Measurements from ENCODE around the gene RPF1.
"Not testable (repeated sequence)": the region's sequence is repeated elsewhere in the genome, so short reads cannot be mapped to it uniquely, and the experiment has no call there.

Gene RPF1

DNA sequence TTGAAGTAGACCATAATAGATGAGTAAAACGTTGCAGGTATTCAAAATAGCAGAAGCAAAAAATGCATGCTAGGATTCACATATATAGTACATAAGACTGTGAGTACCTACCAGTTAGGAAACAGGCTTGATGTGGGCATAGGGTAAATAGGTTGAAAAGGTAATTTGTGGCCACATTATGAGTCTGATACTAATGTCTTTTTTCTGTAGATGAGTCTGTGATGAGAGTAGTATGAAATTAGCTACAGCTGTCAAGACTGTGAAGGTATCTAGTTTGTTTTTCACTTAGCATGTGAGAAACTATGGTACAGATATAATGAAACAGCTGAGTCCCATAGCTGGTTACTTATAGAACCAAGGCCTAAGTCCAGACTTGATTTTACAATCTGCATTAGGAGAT, 14.7 kb downstream of the RPF1 start:
- no peak for DNase-seq

DNA sequence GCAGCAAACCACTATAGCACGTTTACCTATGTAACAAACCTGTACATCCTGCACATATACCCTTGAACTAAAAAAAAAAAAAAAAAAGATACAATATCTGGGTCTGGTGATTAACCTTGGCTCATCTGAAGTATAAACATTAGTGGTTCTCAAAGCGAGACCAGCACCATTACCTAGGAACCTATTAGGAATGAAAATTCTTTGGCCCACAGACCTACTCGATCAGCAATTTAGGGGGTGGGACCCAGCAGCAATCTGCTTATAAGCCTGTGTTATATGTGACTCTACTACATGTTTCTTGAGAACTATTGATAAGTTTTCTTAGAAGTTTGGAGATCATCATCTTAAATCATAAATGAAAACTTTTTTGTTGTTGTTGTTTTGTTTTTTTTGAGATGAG, 17.4 kb downstream of the RPF1 start:
- DNase-seq: no peak

DNA sequence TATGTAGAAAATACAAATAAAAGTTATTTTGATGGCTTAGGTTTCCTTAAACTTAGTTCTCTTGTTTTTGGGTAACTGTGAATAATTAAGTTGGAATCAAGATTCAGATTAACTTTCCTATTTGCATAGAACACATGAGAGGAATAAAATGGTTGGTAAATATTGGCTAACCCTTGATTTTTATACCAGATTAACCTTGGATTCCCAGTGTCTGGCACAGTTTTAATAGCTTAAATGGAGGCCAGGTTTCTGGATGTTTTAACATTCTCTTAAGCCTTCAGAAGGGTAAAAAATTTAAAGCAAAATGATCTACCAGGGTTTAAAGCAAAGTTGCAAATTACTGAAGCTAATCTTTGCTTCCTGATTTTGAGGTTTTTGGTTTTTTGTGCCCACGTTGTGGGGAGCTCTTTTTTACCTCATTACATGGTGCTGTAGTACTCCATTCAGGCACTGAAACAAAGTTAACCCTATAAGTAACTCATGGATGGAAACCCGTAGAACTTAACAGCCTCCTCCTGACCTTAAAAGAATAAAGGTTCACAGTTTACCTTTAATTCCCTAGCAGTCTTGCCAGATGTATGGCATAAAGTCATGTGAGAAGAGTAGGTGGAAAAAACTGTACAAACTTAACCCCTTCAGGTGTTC, 18.7 kb downstream of the RPF1 start:
- no peak for DNase-seq

DNA sequence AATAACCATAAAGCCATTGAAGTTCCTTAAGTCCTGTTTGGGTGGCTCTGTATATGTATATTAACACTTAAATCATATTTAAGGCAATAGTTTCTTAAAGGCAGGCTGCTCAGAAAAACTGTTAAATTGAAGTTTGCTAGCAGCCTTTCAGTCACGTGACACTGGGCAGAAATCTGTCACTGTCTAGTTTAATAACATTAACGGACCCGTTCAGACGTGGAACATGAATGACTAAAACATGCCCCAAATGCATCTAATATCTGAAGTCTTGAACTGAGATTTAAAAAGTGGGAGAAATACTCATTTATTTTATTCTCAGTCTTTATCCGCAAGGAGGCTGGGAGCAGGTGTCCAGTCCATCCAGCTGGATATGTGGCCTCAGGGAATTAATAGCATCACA, 23.9 kb downstream of the RPF1 start:
- DNase-seq: no peak

DNA sequence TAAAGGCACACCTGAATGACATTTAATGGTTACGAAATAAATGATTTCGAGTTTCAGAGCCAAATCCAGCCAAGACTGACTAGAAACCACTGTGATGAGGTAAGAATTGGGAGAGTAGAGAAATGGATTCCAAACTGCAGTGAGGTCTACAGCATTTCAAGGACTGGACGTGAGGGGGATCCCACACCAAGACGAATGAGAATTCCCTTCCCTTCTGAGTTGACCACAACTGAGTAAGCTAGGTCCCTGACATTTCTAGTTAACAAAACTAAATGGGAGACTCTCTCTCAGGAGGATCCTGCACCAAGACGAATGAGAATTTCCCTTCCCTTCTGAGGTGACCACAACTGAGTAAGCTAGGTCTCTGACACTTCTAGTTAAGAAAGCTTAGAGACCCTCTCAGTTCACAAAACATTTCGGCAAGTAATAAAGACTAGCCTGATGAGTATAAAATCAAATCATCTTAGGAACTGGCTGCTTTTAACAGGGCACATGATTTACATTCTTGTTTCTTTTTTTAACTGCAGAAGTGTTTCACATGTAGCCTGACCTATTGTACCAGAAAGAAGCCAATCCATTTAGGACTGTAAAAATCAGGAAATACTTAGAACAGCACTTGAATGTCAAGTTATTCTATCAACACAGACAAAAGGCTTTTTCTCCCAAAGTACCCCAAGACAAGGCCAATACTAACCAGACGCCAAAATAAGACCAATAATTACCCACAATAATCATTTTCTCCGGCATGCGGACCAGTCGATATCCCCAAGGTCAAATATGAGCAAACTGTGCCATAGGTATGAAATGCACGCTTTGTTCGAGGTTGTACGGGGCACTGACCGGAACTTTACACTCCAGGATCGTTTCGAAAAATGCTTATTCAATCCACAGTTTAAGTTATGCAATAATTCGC, 25.8 kb downstream of the RPF1 start:
- DNase-seq: peak; percentile 71

DNA sequence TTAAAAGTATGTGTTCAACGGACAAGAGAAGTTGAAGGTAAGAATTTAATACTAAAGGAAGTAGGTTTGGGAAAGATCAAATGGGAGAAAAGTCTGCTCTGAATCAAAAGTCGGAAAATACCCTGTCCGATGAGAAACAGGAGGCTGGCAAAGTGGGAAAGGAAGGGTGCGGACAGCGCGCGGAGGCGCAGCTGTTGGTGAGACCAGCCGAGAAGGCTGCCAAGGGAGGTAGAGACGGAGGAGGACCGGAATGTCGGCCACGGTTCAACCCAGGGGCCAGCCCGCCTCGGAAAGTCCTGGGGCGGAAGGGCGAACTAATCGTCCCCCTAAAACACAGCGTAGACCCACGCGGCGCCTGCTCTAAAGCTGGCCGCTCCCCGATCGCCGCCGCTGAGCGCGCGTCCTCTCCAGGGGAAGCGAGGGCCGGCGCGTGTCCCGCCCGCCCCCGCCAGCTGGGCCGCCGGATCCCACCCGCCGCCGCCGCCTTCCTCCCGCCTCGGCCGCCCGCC, 26.5 kb downstream of the RPF1 start:
- peak; percentile 66 for DNase-seq

DNA sequence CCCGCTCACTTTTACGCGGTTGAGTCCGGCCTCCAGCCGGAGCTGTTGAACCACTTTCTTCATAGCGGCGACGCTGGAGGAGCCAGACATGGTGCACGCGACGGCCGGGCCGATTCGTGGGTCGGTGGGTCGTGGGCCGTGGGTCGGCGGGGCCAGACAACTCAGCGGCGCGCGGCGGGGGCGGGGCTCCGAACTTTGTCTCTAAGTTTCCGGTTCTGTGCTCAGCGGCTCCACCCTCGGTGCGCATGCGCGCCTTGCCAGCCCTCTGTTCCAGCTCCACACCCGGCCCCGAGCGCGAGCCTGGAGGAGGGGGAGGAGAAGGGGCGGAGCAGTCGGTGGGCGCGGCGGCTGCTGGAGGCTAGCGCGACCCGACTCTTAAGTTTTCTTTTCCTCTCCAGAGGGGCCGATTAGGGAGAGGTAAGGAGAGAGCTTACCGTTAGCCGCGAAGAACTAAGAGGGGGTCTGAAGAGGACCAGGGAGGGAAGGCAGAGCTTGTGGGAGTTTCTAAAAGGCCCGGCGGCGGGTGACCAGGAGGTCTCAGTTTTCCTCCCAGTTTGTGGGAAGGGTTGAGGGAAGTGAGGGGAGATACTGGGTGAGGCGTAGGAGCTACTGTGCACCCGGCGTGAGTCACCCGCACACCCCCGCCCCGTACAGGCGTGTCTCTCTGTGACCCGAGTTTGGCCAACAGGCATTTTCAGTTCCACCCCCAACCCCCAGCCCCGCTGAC, 27.1 kb downstream of the RPF1 start, which contains the start of the genes GNG5 and SPATA1:
Gene GNG5 (minus strand): TSS at position 580 of the 727 bp plus-strand sequence. CDS start 490 bp downstream, at position 90.
Gene SPATA1 (plus strand): TSS at position 385 of the 727 bp plus-strand sequence. CDS start 9,974 bp downstream, outside the sequence.
- DNase-seq: peak; percentile 95

DNA sequence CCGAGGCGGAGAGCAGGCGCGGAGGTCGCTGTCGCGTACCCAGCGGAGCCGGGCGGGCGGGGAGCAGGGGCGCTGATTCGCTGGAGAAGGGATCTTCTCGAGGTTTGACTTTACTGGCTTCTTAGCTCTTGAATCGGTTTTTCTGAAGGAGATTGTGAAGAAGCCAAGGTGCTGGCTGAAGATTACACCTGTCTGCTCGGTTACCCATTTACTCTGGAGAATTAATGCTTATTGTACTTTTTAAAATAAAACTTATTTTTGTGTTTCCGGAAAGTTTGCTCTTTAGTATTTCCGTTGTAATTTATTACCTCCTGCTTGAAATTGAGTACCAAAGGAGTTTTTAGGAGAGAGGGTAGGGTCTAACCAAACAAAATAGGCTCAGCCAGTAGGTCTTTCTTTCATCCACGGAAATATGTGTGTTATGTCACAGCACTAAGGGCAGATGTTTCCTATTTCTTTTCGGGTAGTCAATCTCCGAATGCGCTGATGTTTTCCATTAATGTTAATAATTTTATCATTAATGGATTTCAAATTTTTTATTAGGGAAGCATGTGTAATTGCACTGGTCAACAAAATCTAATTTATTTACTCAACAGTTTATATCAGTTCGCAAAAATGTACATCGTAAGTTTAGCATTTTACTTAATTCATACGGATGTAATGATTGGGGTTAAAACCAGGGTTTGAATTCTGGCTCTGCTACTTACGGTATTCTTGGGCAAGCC, 27.8 kb downstream of the RPF1 start:
- DNase-seq: no peak

DNA sequence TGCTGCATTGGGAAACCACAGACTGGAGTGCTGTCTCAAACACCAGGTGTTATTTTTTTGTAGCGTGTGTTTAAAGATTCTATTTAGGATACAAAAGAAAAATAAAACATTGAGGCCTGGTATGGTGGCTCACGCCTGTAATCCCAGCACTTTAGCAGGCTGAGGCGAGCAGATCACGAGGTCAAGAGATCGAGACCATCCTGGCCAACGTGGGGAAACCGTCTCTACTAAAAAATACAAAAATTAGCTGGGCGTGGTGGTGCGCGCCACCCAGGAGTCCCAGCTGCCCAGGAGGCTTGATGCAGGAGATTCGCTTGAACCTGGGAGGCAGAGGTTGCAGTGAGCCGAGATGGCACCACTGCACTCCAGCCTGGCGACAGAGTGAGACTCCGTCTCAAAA, 28.8 kb downstream of the RPF1 start:
- not testable (repeated sequence) for DNase-seq

DNA sequence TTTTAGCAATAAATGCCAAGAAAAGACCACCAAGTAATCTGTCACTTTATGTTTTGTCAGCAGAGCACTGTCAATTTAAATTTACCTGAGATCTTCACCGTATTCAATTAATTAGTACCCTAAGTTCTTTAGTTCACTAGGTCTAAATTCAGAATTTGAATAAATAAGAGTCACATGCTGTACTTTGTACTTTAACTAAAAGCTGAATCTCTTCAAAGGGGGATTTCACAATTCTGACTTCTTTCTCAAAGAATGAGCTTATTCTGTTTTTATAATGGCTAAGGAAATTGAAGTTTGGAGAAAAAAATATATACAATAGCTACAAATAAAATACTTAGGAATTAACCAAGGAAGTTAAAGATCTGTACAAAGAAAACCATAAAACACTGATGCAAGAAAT, 29.4 kb downstream of the RPF1 start:
- no peak for DNase-seq

DNA sequence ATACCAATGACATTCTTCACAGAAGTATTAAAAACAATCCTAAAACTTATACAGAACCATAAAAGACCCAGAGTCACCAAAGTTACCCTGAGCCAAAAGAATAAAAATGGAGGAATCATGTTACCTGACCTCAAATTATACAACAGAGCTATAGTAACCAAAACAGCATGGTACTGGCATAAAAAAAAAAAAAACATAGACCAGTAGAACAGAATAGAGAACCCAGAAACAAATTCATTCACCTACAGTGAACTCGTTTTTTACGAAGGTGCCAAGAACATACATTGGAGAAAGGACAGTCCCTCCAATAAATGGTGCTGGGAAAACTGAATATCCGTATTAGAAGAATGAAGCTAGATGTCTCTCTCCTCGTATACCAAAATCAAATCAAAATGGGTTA, 30.0 kb downstream of the RPF1 start:
- no peak for DNase-seq

DNA sequence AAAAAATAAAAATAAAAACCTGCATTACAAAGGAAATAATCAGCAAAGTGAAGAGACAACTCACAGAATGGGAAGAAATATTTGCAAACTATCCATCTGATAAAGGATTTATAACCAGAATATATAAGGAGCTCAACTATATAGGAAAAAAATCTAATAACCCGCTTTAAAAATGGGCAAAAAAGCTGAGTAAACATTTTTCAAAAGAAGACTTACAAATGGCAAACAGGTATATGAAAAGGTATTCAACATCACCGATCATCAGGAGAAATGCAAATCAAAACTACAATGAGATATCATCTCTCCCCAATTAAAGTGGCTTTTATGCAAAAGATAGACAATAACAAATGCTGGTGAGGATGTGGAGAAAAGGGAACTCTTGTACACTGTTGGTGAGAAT, 31.1 kb downstream of the RPF1 start:
- DNase-seq: no peak

DNA sequence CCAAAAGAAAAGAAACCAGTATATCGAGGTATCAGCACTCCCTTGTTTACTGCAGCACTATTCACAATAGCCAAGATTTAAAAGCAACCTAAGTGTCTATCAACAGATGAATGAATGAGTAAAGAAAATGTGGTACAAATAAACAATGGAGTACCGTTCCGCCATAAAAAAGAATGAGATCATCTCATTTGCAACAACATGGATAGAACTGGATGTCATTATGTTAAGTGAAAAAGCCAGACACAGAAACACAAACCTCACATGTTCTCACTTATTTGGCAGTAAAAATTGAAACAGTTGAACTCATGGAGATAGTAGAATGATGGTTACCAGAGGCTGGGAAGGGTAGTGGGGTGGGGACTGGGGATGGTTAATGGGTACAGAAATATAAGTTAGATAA, 31.6 kb downstream of the RPF1 start:
- DNase-seq: no peak

DNA sequence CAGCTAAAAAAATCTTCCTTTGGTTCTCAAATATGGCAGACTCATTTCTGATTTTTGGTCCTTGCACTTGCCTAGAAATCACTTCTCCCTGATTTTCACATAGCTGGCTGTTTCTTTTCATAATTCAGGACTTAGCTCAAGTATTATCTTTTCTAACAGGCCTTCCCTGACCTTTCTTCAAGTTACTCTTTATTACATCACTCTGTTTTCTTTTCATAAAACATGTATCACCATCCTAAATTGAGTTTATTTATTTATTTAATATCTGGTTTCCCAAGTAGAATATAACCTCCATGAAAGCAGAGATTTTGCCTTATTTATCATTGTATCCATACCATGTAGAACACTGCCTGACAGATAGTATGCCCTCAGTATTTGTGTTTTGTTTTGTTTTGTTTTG, 45.5 kb downstream of the RPF1 start:
- no peak for DNase-seq

DNA sequence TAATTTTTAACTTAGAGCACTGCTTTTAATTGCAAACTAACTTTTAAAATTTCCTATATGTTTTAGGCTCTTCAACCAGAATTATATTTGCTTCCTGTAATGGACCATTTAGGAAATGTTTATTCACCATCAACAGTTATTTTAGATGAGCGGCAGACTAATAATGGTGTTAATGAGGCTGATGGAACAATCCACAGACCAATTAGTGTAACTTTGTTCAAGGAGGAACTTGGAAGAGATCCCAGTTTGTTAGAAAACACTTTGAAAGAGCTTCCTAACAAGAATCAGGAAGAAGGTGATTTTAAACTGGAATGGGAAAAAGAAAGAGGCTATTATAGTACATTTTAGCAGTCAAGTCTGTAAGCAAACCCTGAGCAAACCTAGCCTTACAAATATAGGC, 46.7 kb downstream of the RPF1 start:
- no peak for DNase-seq

DNA sequence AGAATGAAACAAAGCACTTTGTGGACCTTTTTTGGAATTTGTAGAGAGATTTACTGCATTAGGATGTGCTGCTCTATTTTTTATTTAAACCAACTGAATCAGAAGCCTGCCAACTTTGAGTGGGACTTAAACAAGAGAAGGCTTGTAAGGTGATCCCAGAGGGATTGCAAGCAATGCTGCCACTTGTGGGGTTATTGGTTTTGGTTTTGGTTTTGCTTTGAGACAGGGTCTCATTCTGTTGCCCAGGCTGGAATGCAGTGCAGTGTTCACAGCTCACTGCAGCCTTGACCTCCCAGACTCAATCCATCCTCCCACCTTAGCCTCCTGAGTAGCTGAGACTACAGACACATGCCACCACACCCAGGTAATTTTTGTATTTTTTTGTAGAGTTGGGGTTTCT, 59.5 kb downstream of the RPF1 start:
- DNase-seq: no peak

DNA sequence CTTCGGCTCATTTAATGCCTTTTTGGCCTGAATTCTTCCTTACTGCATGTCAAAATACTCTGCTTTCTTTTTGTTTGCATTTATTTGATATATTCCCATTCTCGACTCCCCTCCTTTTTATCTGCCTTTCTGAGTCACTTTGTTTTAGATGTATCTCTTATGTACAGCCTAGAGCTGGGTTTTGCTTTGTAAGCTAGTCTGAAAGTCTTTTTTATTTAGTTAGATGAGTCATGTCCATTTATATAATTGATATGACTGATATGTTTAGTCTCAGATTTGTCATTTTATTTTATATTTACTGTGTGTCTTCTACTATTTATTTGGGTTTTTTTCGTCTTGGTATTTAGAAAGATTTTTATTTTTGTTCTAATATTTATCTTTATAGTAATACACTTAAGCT, 60.9 kb downstream of the RPF1 start:
- DNase-seq: no peak

DNA sequence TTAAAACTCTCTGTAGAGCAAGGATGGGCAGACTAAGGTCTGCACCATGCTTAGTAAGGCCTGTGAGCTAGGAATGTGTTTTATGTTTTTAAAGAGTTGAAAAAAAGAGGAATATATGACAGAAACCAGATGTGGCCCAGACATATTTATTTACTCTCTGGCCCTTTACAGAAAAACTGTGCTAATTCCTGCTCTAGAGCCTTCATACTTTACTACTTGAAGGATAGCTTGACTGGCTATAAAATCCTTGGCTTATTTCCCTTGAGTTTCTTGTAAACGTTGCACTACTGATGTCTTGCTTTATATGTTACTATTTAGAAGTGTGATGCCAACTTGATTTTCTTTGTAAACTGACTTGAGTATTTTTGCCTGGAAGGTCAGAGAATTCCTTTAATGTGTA, 61.7 kb downstream of the RPF1 start:
- no peak for DNase-seq

DNA sequence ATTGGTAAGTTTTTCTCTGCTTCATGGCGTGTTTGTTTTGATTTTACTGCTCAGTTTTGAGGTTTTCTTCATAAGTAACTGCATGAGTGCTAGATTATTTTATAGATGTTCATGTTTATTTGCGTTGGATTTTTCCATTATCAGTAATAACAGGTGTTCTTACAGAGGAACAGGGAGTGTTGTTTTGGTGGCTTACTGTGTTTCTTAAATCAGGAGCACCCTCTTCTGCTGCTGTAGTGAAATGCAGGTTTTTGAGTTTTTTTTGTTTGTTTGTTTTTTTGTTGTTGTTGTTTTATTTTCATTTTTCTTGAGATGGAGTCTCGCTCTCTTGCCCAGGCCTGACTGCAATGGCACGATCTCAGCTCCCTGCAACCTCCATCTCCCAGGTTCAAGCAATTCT, 62.6 kb downstream of the RPF1 start:
- DNase-seq: peak; percentile 12

Measured in HCEC 1CT (cell line).